ENCODE measurements around the gene COL23A1. TPM values are rescaled to one million over a fixed set of nuclear protein-coding genes. Genes with fewer than 3 reads are reported as not detected.

Gene COL23A1
- total RNA-seq, 1 experiment from 2014 or later, result not detected

DNA sequence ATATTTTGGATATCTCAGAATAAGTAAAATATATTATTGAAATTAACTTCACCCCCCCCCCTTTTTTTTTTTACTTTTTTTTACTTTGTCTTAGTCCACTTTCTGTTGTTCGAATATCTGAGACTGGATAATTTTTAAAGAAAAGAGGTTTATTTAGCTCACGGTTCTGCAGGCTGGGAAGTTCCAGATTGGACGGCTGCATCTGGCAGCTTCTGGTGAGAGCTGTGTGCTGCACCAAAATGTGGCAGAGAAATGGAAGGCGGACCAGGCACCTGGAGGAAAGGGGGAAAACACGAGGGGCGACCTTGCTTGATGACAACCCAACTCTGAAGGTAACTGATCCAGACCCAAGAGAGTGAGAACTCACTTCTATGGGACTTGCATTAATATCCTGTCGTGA is 397.4 kb downstream of the COL23A1 start:
- TF ChIP-seq CTCF (IDR thresholded peaks at IDR 0.05; ENCODE audit: unreplicated experiment), result no peak
- Mint-ChIP-seq H3K27me3 (ENCODE audit: unreplicated experiment) (peaks cover 63% of the 10 kb centered on the region), H3K36me3 (ENCODE audit: insufficient read depth, unreplicated experiment) (no peaks in the 10 kb centered on the region), H3K27ac (ENCODE audit: unreplicated experiment) (no peak overlapping the region), H3K4me3 (ENCODE audit: low read depth, unreplicated experiment) (no peak overlapping the region), H3K9me3 (ENCODE audit: low read depth, unreplicated experiment) (peaks cover 8% of the 10 kb centered on the region), H3K4me1 (ENCODE audit: low read depth, unreplicated experiment) (no peaks in the 10 kb centered on the region)
- no peak for DNase-seq
- CTCF ChIA-PET, result no interaction called here
- no TSS peak for BruUV-seq (replicated peaks)
- intact Hi-C loops (cut with micrococcal nuclease; ENCODE audit: unreplicated experiment), result no loop called here

- no peak for DNase-seq
- no peaks in the 10 kb centered on the region for H3K4me1 Mint-ChIP-seq (ENCODE audit: low read depth, unreplicated experiment)
- no peak for TF ChIP-seq CTCF (IDR thresholded peaks at IDR 0.05; ENCODE audit: unreplicated experiment)
- no peaks in the 10 kb centered on the region for H3K36me3 Mint-ChIP-seq (ENCODE audit: insufficient read depth, unreplicated experiment)
- no peak overlapping the region for H3K27ac Mint-ChIP-seq (ENCODE audit: unreplicated experiment)
- H3K9me3 Mint-ChIP-seq (ENCODE audit: low read depth, unreplicated experiment), result peaks cover 8% of the 10 kb centered on the region
- BruUV-seq (replicated peaks), result no TSS peak
- CTCF ChIA-PET, result no interaction called here
- intact Hi-C loops (cut with micrococcal nuclease; ENCODE audit: unreplicated experiment), result no loop called here
- H3K4me3 Mint-ChIP-seq (ENCODE audit: low read depth, unreplicated experiment), result no peak overlapping the region
- H3K27me3 Mint-ChIP-seq (ENCODE audit: unreplicated experiment), result peaks cover 63% of the 10 kb centered on the region
These were observed 397.9 kb downstream of the COL23A1 start for GRCh38 chr5:178192244-178192643.

- DNase-seq, result no peak
- Mint-ChIP-seq H3K4me3 (ENCODE audit: low read depth, unreplicated experiment) (no peak overlapping the region), H3K36me3 (ENCODE audit: insufficient read depth, unreplicated experiment) (no peaks in the 10 kb centered on the region), H3K9me3 (ENCODE audit: low read depth, unreplicated experiment) (peaks cover 8% of the 10 kb centered on the region), H3K4me1 (ENCODE audit: low read depth, unreplicated experiment) (no peaks in the 10 kb centered on the region), H3K27ac (ENCODE audit: unreplicated experiment) (no peak overlapping the region), H3K27me3 (ENCODE audit: unreplicated experiment) (peaks cover 63% of the 10 kb centered on the region)
- CTCF ChIA-PET, result no interaction called here
- intact Hi-C loops (cut with micrococcal nuclease; ENCODE audit: unreplicated experiment), result no loop called here
- BruUV-seq (replicated peaks), result no TSS peak
- no peak for TF ChIP-seq CTCF (IDR thresholded peaks at IDR 0.05; ENCODE audit: unreplicated experiment)
These were observed 398.5 kb downstream of the COL23A1 start for GRCh38 chr5:178191661-178192060.

GRCh38 chr5:178189433-178189832 is 400.8 kb downstream of the COL23A1 start:
- no peak overlapping the region for H3K4me3 Mint-ChIP-seq (ENCODE audit: low read depth, unreplicated experiment)
- TF ChIP-seq CTCF (IDR thresholded peaks at IDR 0.05; ENCODE audit: unreplicated experiment), result no peak
- no TSS peak for BruUV-seq (replicated peaks)
- peaks cover 40% of the 10 kb centered on the region for H3K27me3 Mint-ChIP-seq (ENCODE audit: unreplicated experiment)
- no peaks in the 10 kb centered on the region for H3K36me3 Mint-ChIP-seq (ENCODE audit: insufficient read depth, unreplicated experiment)
- no peaks in the 10 kb centered on the region for H3K4me1 Mint-ChIP-seq (ENCODE audit: low read depth, unreplicated experiment)
- peaks cover 8% of the 10 kb centered on the region for H3K9me3 Mint-ChIP-seq (ENCODE audit: low read depth, unreplicated experiment)
- H3K27ac Mint-ChIP-seq (ENCODE audit: unreplicated experiment), result no peak overlapping the region
- CTCF ChIA-PET, result interaction anchor here (0.5 to 0.8 kb wide), 2 partner anchors 20 to 211 kb away, joined by 3 to 6 read pairs; no protein-coding TSS in a partner anchor
- DNase-seq, result no peak
- intact Hi-C loops (cut with micrococcal nuclease; ENCODE audit: unreplicated experiment), result no loop called here

Other genes starting within 250 kb of the COL23A1 start
- 24.8 and 29.3 TPM in 2 replicates for gene CLK4, start 36.7 kb upstream of the COL23A1 start, total RNA-seq (2022)
- gene ZNF354A, start 140.3 kb upstream of the COL23A1 start, total RNA-seq (2022), result 8.0 and 10.7 TPM in 2 replicates